Testis (tissue), 3 donors: ENCODE results near the gene CIB4. TPM values are rescaled to one million over a fixed set of nuclear protein-coding genes. Genes with fewer than 3 reads are reported as not detected.

ENCODE experiments used
- DNase-seq: peaks from one replicate; pipeline ENCODE4 v3.0.0-alpha.2; 2019
- H3K27ac ChIP-seq, 2 donors: fragments of 200-600 bp; sonication (generic); one replicate each; pipeline ENCODE4 v1.5.1; 2019
- H3K27me3 ChIP-seq: fragments of 200-600 bp; sonication (generic); one replicate; pipeline ENCODE4 v1.5.1; 2019
- H3K36me3 ChIP-seq: fragments of 200-600 bp; sonication (generic); one replicate; pipeline ENCODE4 v1.5.1; 2017; ENCODE audit warnings: low read depth; ENCODE audit errors: missing control alignments
- H3K4me1 ChIP-seq: fragments of 200-600 bp; sonication (generic); one replicate; pipeline ENCODE4 v1.5.1; 2019
- H3K4me3 ChIP-seq, 2 donors: fragments of 200-600 bp; sonication (generic); one replicate each; pipeline ENCODE4 v1.5.1; 2017 to 2019
- H3K9me3 ChIP-seq: fragments of 200-600 bp; sonication (generic); one replicate; pipeline ENCODE4 v1.5.1; 2017
- POLR2A ChIP-seq: fragments of 450-650 bp; IDR thresholded peaks from one replicate; pipeline ENCODE4 v1.6.1; 2017; ENCODE audit warnings: antibody characterized with exemption, mild to moderate bottlenecking, moderate library complexity
- WGBS, 2 donors: methylation state at CpG; one replicate each; pipeline ENCODE4 v1.1.5; 2018; 5-methylcytosine and 5-hydroxymethylcytosine counted together
- intact Hi-C: fragments of 100-400 bp; cut with DNase I; formaldehyde crosslinking; loops from one replicate; pipeline ENCODE4 v1.15.1; 2023; ENCODE audit warnings: low total_unique reads
- polyA plus RNA-seq: library from polyadenylated mRNA; stranded (reverse); fragments of 350-450 nt; fragmentation: Illumina TruSeq; extraction: RNeasy Lipid Tissue Mini Kit (QIAGEN cat#74804); gene quantifications from one replicate; pipeline ENCODE4 v1.2.3, GENCODE V29; 2014; ENCODE audit warnings: low read depth, low replicate concordance; ENCODE audit not compliant: insufficient read depth
- total RNA-seq, 2 donors: library from RNA; depleted of rRNA; stranded (reverse); fragments of >200 nt; gene quantifications; one replicate each; pipeline ENCODE4 v1.2.3, GENCODE V29; 2016
- TF ChIP-seq, protein P1 (sequence below), 3 experiments: fragments of 450-650 bp in 2 of 3; fragments of 200-600 bp in 1 of 3; sonication (generic) in 1 of 3; IDR thresholded peaks; one replicate each; pipeline ENCODE4 v1.5.1; 2016 to 2019; ENCODE audit warnings: antibody characterized with exemption in 3 of 3, mild to moderate bottlenecking in 2 of 3, moderate library complexity in 1 of 3

The CIB4 gene
- total and polyA plus RNA-seq, 3 donors from 2014 or later, result 7.5 to 30.6 (median 8.7) TPM

DNA sequence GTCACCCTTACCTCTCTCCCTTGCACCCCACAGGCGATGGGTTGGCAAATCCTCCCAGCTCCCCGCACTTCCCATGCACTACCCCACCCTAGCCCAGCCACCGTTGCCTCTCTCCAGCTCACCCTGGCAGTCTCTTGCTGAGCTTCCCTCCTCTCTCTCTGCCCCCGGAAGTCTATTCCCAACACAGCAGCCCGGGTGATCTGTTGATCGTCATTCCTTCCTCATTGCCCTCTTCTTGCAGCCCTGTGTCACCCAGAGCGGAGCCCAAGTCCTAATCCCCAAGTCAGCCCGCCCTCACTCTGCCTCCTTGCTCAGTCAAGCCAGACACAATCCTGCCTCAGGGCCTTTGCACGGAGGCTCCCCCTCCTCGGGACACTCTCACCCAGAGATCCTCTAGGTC is 55.2 kb downstream of the CIB4 start:
- no peaks in the 10 kb centered on the region for H3K9me3 ChIP-seq
- H3K27me3 ChIP-seq, result no peaks in the 10 kb centered on the region
- no peaks in the 10 kb centered on the region for H3K4me1 ChIP-seq
- no peak overlapping the region for H3K4me3 ChIP-seq
- 66 to 69% methylated on average over 10 of the region's 10 CpGs for WGBS, 2 donors
- DNase-seq, result no peak
- intact Hi-C loops, result no loop called here
- H3K27ac ChIP-seq, result no peak overlapping the region
- no peaks in the 10 kb centered on the region for H3K36me3 ChIP-seq
- no peak for TF ChIP-seq POLR2A
- TF ChIP-seq, protein P1, sequence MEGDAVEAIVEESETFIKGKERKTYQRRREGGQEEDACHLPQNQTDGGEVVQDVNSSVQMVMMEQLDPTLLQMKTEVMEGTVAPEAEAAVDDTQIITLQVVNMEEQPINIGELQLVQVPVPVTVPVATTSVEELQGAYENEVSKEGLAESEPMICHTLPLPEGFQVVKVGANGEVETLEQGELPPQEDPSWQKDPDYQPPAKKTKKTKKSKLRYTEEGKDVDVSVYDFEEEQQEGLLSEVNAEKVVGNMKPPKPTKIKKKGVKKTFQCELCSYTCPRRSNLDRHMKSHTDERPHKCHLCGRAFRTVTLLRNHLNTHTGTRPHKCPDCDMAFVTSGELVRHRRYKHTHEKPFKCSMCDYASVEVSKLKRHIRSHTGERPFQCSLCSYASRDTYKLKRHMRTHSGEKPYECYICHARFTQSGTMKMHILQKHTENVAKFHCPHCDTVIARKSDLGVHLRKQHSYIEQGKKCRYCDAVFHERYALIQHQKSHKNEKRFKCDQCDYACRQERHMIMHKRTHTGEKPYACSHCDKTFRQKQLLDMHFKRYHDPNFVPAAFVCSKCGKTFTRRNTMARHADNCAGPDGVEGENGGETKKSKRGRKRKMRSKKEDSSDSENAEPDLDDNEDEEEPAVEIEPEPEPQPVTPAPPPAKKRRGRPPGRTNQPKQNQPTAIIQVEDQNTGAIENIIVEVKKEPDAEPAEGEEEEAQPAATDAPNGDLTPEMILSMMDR (IDR thresholded peaks at IDR 0.05), result no peak

DNA sequence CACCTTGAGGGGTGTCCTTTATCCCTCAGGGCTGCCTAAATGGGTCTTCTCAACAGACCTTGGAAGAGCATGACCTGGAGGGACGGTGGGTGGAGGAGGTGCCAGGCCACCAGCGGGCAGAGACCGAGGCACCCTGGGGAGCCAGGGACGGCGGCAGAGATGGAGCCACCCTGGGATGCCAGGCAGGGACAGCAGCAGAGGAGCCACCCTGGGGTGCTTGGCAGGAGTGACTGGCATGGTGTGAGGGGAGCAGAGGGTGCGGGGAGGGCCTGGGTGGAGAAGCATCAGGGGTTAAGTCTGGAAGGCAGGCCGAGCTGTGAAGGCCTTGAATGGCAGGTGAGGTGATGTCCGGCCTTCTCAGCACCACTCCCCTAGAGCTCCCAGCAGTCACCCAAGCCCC is 56.1 kb downstream of the CIB4 start:
- H3K36me3 ChIP-seq, result no peaks in the 10 kb centered on the region
- whole genome bisulfite sequencing, 2 donors, result 75 to 90% methylated on average over 5 to 8 of the region's 8 CpGs
- no peak for DNase-seq
- H3K4me1 ChIP-seq, result no peaks in the 10 kb centered on the region
- no peak overlapping the region for H3K27ac ChIP-seq
- H3K27me3 ChIP-seq, result no peaks in the 10 kb centered on the region
- intact Hi-C loops, result no loop called here
- no peak overlapping the region for H3K4me3 ChIP-seq
- TF ChIP-seq POLR2A, result no peak
- TF ChIP-seq, protein P1 (IDR thresholded peaks at IDR 0.05), result no peak
- H3K9me3 ChIP-seq, result no peaks in the 10 kb centered on the region

DNA sequence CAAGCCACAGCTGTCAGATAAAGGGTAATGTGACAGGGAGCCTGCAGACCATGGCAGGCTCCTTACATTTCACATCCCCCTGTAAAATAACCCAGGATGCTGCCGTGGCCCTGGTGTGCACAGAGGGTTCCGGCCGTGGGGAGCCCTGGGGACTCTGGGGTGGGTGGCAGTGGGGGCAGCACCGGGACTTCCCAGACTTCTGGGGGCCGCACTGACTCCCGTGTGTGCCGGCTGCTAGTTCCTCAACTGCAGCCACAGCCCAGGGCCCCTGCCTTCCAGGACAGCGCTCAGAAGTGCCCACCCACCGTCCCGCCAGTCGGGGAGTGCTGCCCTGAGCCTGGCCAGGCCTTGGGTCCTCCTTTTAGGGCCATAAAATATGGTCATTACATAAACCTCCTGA is 56.5 kb downstream of the CIB4 start:
- Histone ChIP-seq H3K9me3 (no peaks in the 10 kb centered on the region), H3K4me3 (no peak overlapping the region), H3K27me3 (no peaks in the 10 kb centered on the region), H3K36me3 (no peaks in the 10 kb centered on the region), H3K4me1 (no peaks in the 10 kb centered on the region), H3K27ac (no peak overlapping the region)
- WGBS, 2 donors, result 76 to 100% methylated on average over 1 to 8 of the region's 11 CpGs
- TF ChIP-seq POLR2A, result no peak
- TF ChIP-seq, protein P1 (IDR thresholded peaks at IDR 0.05), result no peak
- DNase-seq, result no peak
- intact Hi-C loops, result no loop called here

DNA sequence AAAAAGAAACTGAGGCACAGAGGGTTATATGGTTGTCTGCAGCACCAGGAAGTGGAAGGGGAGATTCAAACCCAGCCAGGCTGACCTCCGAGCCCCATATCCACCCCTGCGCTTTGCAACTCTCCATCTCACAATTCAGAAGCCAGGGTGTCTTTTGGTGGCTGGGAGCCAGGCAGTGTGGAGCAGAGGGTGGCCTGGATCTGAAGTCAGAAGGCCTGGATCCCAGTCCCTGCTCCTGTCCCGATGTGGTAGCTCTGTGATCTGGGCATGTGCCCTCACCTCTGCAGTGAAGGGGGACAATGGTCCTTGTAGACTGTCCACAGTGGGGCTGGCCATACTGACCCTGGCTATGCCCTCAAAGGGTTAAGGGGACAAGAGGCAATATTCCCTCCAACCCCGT is 57.0 kb downstream of the CIB4 start:
- Histone ChIP-seq H3K27me3 (no peaks in the 10 kb centered on the region), H3K4me1 (no peaks in the 10 kb centered on the region), H3K36me3 (no peaks in the 10 kb centered on the region), H3K9me3 (no peaks in the 10 kb centered on the region), H3K27ac (no peak overlapping the region), H3K4me3 (no peak overlapping the region)
- TF ChIP-seq, protein P1 (IDR thresholded peaks at IDR 0.05), result no peak
- no peak for TF ChIP-seq POLR2A
- intact Hi-C loops, result no loop called here
- WGBS, 2 donors, result 84 to 89% methylated on average over 2 to 4 of the region's 4 CpGs
- DNase-seq, result no peak

DNA sequence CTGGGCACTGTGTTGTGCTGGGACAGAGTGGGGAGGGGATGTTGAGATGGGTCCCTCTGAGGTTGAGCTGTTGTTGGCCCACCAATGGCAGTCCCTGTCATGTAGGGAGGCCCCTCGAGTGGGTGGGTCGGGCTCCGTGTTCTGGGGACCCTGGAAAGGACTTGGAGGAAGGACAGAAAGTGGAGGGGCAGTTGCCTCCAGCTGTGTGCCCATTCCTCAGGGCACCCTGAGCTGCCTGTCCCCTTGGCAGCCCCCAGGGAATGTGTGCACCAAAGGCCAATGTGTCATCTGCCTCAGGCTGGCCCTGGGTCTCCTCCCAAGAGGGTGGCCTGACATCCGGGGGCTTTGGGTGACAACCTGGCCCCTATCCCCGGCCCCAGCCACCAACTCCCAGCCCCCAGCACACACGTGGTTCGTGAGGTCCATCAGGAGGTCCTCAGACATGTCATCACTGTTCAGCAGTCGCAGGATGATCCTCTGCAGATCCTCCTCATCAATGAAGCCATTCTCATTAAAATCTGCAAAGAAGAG is 57.7 kb downstream of the CIB4 start:
- intact Hi-C loops, result no loop called here
- WGBS, 2 donors, result 81 to 97% methylated on average over 3 to 8 of the region's 8 CpGs
- no peaks in the 10 kb centered on the region for H3K27me3 ChIP-seq

More for the DNA sequence above, 57.7 kb downstream of the CIB4 start:
- Histone ChIP-seq H3K9me3 (no peaks in the 10 kb centered on the region), H3K27ac (no peak overlapping the region), H3K4me1 (no peaks in the 10 kb centered on the region), H3K4me3 (no peak overlapping the region), H3K36me3 (no peaks in the 10 kb centered on the region)
- no peak for DNase-seq
- no peak for TF ChIP-seq POLR2A
- TF ChIP-seq, protein P1 (IDR thresholded peaks at IDR 0.05), result no peak
